HCT116 (cell line): ENCODE data around the gene NBAS. TPM values are rescaled to one million over a fixed set of nuclear protein-coding genes. Genes with fewer than 3 reads are reported as not detected.
"Not testable (repeated sequence)": the region's sequence is repeated elsewhere in the genome, so short reads cannot be mapped to it uniquely, and the experiment has no call there.

Experiments
- ATAC-seq: fragments of 200-7000 bp; cut with Tn5 transposase; 2 replicates; pipeline ENCODE4 v1.9.1; 2020; ENCODE audit warnings: mild to moderate bottlenecking, moderate library complexity
- BruUV-seq: library from RNA; stranded (reverse); fragments of 400-500 nt; replicated peaks from 2 replicates; lab custom pipeline; 2021; lab: Mats Ljungman, UMichigan
- CTCF ChIA-PET: fragments of 300-600 bp; sonication (Branson Sonifier 250); formaldehyde crosslinking; loops from one replicate; lab custom pipeline; 2021; ENCODE audit warnings: antibody characterized with exemption; lab: Charles Lee
- POLR2A ChIA-PET: fragments of 300-600, 350-600 bp; sonication (Branson Sonifier 250); formaldehyde crosslinking; loops from one replicate; lab custom pipeline; 2021; ENCODE audit warnings: antibody characterized with exemption; lab: Charles Lee
- RAD21 ChIA-PET, 2 experiments: fragments of 300-600 bp; sonication (Branson Sonifier 250); formaldehyde crosslinking; loops; one replicate each; lab custom pipeline; 2023; ENCODE audit warnings: low total read pairs in 2 of 2; ENCODE audit not compliant: uncharacterized antibody in 2 of 2, unreplicated experiment in 2 of 2, low non-redundant PET in 1 of 2; lab: Charles Lee
- DNase-seq: peaks from one replicate; pipeline ENCODE4 v3.0.0-alpha.2; 2010; ENCODE audit warnings: low read depth, low spot score
- H2AFZ ChIP-seq: fragments of 200-600 bp; shearing (Covaris generic), sonication (generic); 2 replicates; pipeline ENCODE4 v1.6.1; 2017; ENCODE audit warnings: low read depth, mixed run types, mixed read lengths, antibody characterized with exemption, low read length; ENCODE audit not compliant: poor library complexity, severe bottlenecking
- H3K27ac ChIP-seq: 2 replicates; pipeline ENCODE4 v1.5.1; 2012; ENCODE audit warnings: low read depth, low read length
- H3K27me3 ChIP-seq: fragments of 200-600 bp; sonication (generic); 2 replicates; pipeline ENCODE4 v1.6.1; 2016; ENCODE audit warnings: mixed run types, low read length, mixed read lengths; ENCODE audit not compliant: insufficient read depth
- H3K36me3 ChIP-seq, 2 experiments: fragments of 200-500 bp in 1 of 2; fragments of 200-600 bp in 1 of 2; sonication (Bioruptor generic) in 1 of 2; sonication (generic) in 1 of 2; 2 replicates each; pipeline versions ENCODE4 v1.5.1 to v1.6.1; 2014 to 2016; ENCODE audit warnings: low read length in 2 of 2, inconsistent platforms in 1 of 2, mixed read lengths in 1 of 2, mixed run types in 1 of 2; ENCODE audit not compliant: insufficient read depth in 2 of 2, control insufficient read depth in 1 of 2
- H3K4me1 ChIP-seq, 2 experiments: fragments of 200-600 bp in 1 of 2; sonication (generic) in 1 of 2; 2 replicates each; pipeline versions ENCODE4 v1.5.1 to v1.6.1; 2012 to 2017; ENCODE audit warnings: low read length in 2 of 2, inconsistent platforms in 1 of 2, mild to moderate bottlenecking in 1 of 2, mixed read lengths in 1 of 2, mixed run types in 1 of 2, moderate library complexity in 1 of 2; ENCODE audit not compliant: insufficient read depth in 2 of 2, control insufficient read depth in 1 of 2
- H3K4me2 ChIP-seq: fragments of 200-600 bp; sonication (generic); 2 replicates; pipeline ENCODE4 v1.6.1; 2017; ENCODE audit warnings: mixed run types, low read length, mixed read lengths
- H3K4me3 ChIP-seq, 2 experiments: fragments of 200-600 bp in 1 of 2; sonication (generic) in 1 of 2; replicated peaks in 1 of 2; 2 replicates each; pipeline ENCODE4 v1.5.1; 2011 to 2016; ENCODE audit warnings: low read length in 2 of 2, control low read depth in 1 of 2, low read depth in 1 of 2, mild to moderate bottlenecking in 1 of 2, mixed read lengths in 1 of 2, mixed run types in 1 of 2
- H3K79me2 ChIP-seq: fragments of 200-600 bp; sonication (generic); 2 replicates; pipeline ENCODE4 v1.6.1; 2017; ENCODE audit warnings: mild to moderate bottlenecking, mixed run types, low read length, moderate library complexity, mixed read lengths; ENCODE audit not compliant: insufficient read depth
- H3K9ac ChIP-seq: fragments of 200-600 bp; sonication (generic); 2 replicates; pipeline ENCODE4 v1.6.1; 2016; ENCODE audit warnings: low read length, mixed read lengths
- H3K9me2 ChIP-seq: fragments of 200-600 bp; sonication (generic), shearing (Covaris generic); 2 replicates; pipeline ENCODE4 v1.6.1; 2017; ENCODE audit warnings: mixed run types, mild to moderate bottlenecking, moderate library complexity; ENCODE audit not compliant: insufficient read depth
- H3K9me3 ChIP-seq, 2 experiments: fragments of 200-500 bp in 1 of 2; fragments of 200-600 bp in 1 of 2; sonication (Bioruptor generic) in 1 of 2; sonication (generic) in 1 of 2; 2 replicates each; pipeline ENCODE4 v1.6.1; 2014 to 2017; ENCODE audit warnings: low read length in 2 of 2, mixed read lengths in 2 of 2, inconsistent platforms in 1 of 2, low read depth in 1 of 2, mild to moderate bottlenecking in 1 of 2, mixed run types in 1 of 2, moderate library complexity in 1 of 2; ENCODE audit not compliant: control insufficient read depth in 1 of 2, insufficient read depth in 1 of 2
- H4K20me1 ChIP-seq: fragments of 200-600 bp; sonication (generic), shearing (Covaris generic); 2 replicates; pipeline ENCODE4 v1.6.1; 2017; ENCODE audit warnings: mixed run types, mild to moderate bottlenecking, moderate library complexity; ENCODE audit not compliant: insufficient read depth
- POLR2A ChIP-seq: IDR thresholded peaks from 2 replicates; pipeline ENCODE4 v1.7.0; 2011; ENCODE audit warnings: borderline replicate concordance; ENCODE audit not compliant: insufficient read depth, insufficient read length; ENCODE audit errors: extremely low read depth
- TCF7L2 ChIP-seq: IDR thresholded peaks from 2 replicates; pipeline ENCODE4 v1.7.0; 2011; ENCODE audit warnings: borderline replicate concordance, inconsistent platforms; ENCODE audit not compliant: insufficient read depth, insufficient read length; ENCODE audit errors: extremely low read depth
- intact Hi-C: fragments of 100-400 bp; cut with micrococcal nuclease; formaldehyde crosslinking; loops from 2 replicates; pipeline ENCODE4 v1.10.0; 2022
- total RNA-seq: library from RNA; stranded (reverse); gene quantifications from one replicate; pipeline ENCODE4 v1.2.1, GENCODE V29; 2021; ENCODE audit not compliant: unreplicated experiment

NBAS gene
- total RNA-seq, 1 experiment from 2014 or later = 32.8 TPM

DNA sequence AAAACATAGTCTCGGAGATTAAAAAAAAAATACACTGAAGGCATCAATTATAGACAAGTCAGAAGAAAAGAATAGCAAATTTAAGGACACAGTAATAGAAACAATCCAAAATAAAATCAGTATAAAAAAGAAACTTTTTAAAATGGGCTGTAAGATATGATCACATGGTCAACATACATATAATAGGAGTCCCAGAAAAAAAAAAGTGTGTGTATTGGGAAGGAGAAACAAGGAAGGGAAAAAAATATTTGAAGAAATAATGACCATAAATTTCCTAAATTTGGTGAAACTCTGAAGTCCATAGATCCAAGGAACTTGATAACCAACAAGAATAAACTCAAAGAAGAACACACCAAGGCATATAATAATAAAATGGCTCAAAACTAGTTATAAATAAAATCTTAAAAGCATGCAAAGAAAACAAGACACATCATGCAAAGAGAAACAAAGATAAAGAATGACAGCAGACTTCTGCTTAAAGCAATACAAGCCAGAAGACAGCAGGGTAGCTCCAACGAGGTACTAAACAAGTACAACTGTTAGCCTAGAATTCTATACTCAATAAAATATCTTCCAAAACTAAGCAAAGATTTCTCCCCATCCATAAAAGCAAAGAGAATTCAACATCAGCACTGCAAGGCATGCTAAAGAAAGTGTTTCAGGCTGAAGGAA is 115.1 kb downstream of the NBAS start (continued):
- TF ChIP-seq POLR2A = no peak
- TF ChIP-seq, all 23 proteins: peak for 0

DNA sequence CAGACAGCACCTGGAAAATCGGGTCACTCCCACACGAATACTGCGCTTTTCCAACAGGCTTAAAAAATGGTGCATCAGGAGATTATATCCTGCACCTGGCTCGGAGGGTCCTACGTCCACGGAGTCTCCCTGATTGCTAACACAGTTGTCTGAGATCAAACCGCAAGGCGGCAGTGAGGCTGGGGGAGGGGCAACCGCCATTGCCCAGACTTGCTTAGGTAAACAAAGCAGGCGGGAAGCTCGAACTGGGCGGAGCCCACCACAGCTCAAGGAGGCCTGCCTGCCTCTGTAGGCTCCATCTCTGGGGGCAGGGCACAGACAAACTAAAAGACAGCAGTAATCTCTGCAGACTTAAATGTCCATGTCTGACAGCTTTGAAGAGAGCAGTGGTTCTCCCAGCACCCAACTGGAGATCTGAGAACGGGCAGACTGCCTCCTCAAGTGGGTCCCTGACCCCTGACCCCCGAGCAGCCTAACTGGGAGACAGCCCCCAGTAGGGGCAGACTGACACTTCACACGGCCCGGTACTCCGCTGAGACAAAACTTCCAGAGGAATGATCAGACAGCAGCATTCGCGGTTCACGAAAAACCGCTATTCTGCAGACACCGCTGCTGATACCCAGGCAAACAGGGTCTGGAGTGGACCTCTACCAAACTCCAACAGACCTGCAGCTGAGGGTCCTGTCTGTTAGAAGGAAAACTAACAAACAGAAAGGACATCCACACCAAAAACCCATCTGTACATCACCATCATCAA is 121.2 kb downstream of the NBAS start:
- POLR2A ChIA-PET, RAD21 ChIA-PET, H2AFZ ChIP-seq, H3K27me3 ChIP-seq, H3K4me1 ChIP-seq, H4K20me1 ChIP-seq, intact Hi-C loops, CTCF ChIA-PET, H3K9me2 ChIP-seq, H3K9ac ChIP-seq, H3K79me2 ChIP-seq, ATAC-seq, H3K36me3 ChIP-seq, H3K27ac ChIP-seq, H3K9me3 ChIP-seq, BruUV-seq: not testable (repeated sequence)
- Histone ChIP-seq H3K4me3 (peak overlapping the region; percentile 33 to 50), H3K4me2 (peak overlapping the region; percentile 64)
- TF ChIP-seq TCF7L2 = peak; percentile 27
- TF ChIP-seq, all 23 proteins: peak for 1; not testable (repeated sequence) for 22
- peak; percentile 10 for DNase-seq

DNA sequence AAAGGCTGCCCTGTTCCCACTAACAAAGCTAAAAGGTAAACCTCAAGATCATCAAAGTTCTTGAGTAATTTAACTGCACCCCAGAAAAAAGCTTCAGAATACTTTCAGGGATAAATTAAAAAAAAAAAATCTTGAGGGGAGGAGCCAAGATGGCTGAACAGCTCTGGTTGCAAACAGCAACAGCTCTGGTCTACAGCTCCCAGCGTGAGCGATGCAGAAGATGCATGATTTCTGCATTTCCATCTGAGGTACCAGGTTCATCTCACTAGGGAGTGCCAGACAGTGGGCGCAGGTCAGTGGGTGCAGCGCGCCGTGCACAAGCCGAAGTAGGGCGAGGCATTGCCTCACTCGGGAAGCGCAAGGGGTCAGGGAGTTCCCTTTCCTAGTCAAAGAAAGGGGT is 121.8 kb downstream of the NBAS start:
- H3K36me3 ChIP-seq, RAD21 ChIA-PET, ATAC-seq, H3K9me2 ChIP-seq, CTCF ChIA-PET, H3K9me3 ChIP-seq, intact Hi-C loops, DNase-seq, H4K20me1 ChIP-seq, POLR2A ChIA-PET, H3K9ac ChIP-seq, BruUV-seq, H3K27me3 ChIP-seq, H3K79me2 ChIP-seq, H2AFZ ChIP-seq, H3K27ac ChIP-seq, H3K4me1 ChIP-seq: not testable (repeated sequence)
- Histone ChIP-seq H3K4me3 (peak overlapping the region; percentile 33 to 50), H3K4me2 (peak overlapping the region; percentile 64)
